BLaER1 treated with 17β-estradiol and CSF1 and Interleukin-3, amounts not matched to agents 10 nM and 100 nM (cell line): ENCODE data around the gene ACKR3.

ENCODE experiments used
- H3K27ac ChIP-seq, 11 experiments: shearing (Covaris generic); formaldehyde crosslinking; 2 replicates each; pipeline ENCODE4 v1.8.1; 2022
- H3K27me3 ChIP-seq, 11 experiments: shearing (Covaris generic); formaldehyde crosslinking; 2 replicates each; pipeline ENCODE4 v1.8.1; 2022
- H3K36me3 ChIP-seq, 11 experiments: shearing (Covaris generic); formaldehyde crosslinking; 2 replicates each; pipeline ENCODE4 v1.8.1; 2022
- H3K4me1 ChIP-seq, 10 experiments: shearing (Covaris generic); formaldehyde crosslinking; 2 replicates each; pipeline ENCODE4 v1.8.1; 2022
- H3K4me2 ChIP-seq, 11 experiments: shearing (Covaris generic); formaldehyde crosslinking; 2 replicates each; pipeline ENCODE4 v1.8.1; 2022
- H3K4me3 ChIP-seq, 10 experiments: shearing (Covaris generic); formaldehyde crosslinking; 2 replicates each; pipeline ENCODE4 v1.8.1; 2022
- H3K9ac ChIP-seq, 11 experiments: shearing (Covaris generic); formaldehyde crosslinking; 2 replicates each; pipeline ENCODE4 v1.8.1; 2022
- H3K9me3 ChIP-seq, 11 experiments: shearing (Covaris generic); formaldehyde crosslinking; replicated peaks in 1 of 11; 2 replicates each; pipeline ENCODE4 v1.8.1; 2022
- H4K20me1 ChIP-seq, 11 experiments: shearing (Covaris generic); formaldehyde crosslinking; 2 replicates each; pipeline ENCODE4 v1.8.1; 2022
- Cebpa-rat ChIP-seq, 11 experiments: shearing (Covaris generic); IDR thresholded peaks; 2 replicates each; pipeline ENCODE4 v1.8.1; 2022

ACKR3 gene

DNA sequence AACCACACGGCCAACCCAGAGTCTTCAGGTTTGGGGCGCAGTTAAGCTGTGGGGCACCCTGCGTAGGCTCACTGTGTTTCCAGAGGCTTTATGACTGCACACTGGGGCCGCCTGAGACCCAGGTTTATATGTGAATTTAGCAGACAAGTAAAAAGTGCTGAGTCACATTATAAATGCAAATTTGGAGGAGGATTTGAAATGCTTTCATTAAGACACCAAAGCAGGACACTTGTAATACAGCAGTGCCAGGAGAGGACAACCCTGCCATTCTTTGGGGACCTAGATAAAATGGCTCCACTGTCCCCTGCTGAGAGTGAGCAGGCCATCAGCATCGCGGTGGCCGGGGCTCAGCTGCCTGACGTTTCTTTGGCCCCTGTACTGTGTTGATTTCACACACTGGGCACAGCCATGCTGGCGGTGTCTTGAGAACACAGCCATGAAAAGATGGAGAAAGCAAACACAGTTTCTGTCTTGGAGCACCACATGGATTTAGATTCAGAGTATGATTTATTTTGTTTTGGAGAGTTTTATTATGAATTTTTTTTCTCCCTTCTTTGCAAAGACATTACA is 10.2 kb downstream of the ACKR3 start:
- H3K9me3 ChIP-seq, result peaks cover 0 to 31% (median 12%) of the 10 kb centered on the region in 11 experiments; a peak in 17 of 22 replicates
- H4K20me1 ChIP-seq, result peaks cover 0 to 25% (median 0%) of the 10 kb centered on the region in 11 experiments; a peak in 4 of 22 replicates
- H3K4me1 ChIP-seq, result peaks cover 0 to 6% (median 0%) of the 10 kb centered on the region in 10 experiments; a peak in 4 of 20 replicates
- H3K4me2 ChIP-seq, result no peak overlapping the region
- no peaks in the 10 kb centered on the region for H3K27me3 ChIP-seq
- H3K9ac ChIP-seq, result no peak overlapping the region
- TF ChIP-seq Cebpa-rat (IDR thresholded peaks at IDR 0.05), result no peak
- H3K4me3 ChIP-seq, result no peak overlapping the region
- no peak overlapping the region; a peak in 1 of 22 replicates for H3K27ac ChIP-seq
- peaks cover 0 to 29% (median 0%) of the 10 kb centered on the region in 11 experiments; a peak in 8 of 22 replicates for H3K36me3 ChIP-seq

DNA sequence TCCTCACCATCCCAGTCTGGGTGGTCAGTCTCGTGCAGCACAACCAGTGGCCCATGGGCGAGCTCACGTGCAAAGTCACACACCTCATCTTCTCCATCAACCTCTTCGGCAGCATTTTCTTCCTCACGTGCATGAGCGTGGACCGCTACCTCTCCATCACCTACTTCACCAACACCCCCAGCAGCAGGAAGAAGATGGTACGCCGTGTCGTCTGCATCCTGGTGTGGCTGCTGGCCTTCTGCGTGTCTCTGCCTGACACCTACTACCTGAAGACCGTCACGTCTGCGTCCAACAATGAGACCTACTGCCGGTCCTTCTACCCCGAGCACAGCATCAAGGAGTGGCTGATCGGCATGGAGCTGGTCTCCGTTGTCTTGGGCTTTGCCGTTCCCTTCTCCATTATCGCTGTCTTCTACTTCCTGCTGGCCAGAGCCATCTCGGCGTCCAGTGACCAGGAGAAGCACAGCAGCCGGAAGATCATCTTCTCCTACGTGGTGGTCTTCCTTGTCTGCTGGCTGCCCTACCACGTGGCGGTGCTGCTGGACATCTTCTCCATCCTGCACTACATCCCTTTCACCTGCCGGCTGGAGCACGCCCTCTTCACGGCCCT is 11.2 kb downstream of the ACKR3 start:
- Histone ChIP-seq H3K27ac (no peak overlapping the region), H4K20me1 (peaks cover 0 to 24% (median 0%) of the 10 kb centered on the region in 11 experiments; a peak in 3 of 22 replicates), H3K4me2 (no peak overlapping the region), H3K4me3 (no peak overlapping the region), H3K9me3 (peaks cover 0 to 41% (median 22%) of the 10 kb centered on the region in 11 experiments; a peak in 19 of 22 replicates), H3K4me1 (peaks cover 0 to 6% (median 0%) of the 10 kb centered on the region in 10 experiments; a peak in 4 of 20 replicates), H3K27me3 (no peaks in the 10 kb centered on the region), H3K9ac (no peak overlapping the region), H3K36me3 (peaks cover 0 to 29% (median 0%) of the 10 kb centered on the region in 11 experiments; a peak in 8 of 22 replicates)
- TF ChIP-seq Cebpa-rat (IDR thresholded peaks at IDR 0.05), result no peak

DNA sequence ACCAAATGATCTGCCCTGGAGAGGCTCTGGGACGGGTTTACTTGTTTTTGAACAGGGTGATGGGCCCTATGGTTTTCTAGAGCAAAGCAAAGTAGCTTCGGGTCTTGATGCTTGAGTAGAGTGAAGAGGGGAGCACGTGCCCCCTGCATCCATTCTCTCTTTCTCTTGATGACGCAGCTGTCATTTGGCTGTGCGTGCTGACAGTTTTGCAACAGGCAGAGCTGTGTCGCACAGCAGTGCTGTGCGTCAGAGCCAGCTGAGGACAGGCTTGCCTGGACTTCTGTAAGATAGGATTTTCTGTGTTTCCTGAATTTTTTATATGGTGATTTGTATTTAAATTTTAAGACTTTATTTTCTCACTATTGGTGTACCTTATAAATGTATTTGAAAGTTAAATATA is 11.9 kb downstream of the ACKR3 start:
- Histone ChIP-seq H3K4me3 (no peak overlapping the region), H3K4me1 (peaks cover 0 to 6% (median 0%) of the 10 kb centered on the region in 10 experiments; a peak in 4 of 20 replicates), H3K36me3 (peaks cover 0 to 29% (median 0%) of the 10 kb centered on the region in 11 experiments; a peak in 8 of 22 replicates), H3K9ac (no peak overlapping the region), H3K9me3 (peaks cover 4 to 44% (median 29%) of the 10 kb centered on the region in 11 experiments; a peak in 20 of 22 replicates), H3K4me2 (no peak overlapping the region), H3K27ac (no peak overlapping the region), H4K20me1 (peaks cover 0 to 24% (median 0%) of the 10 kb centered on the region in 11 experiments; a peak in 3 of 22 replicates), H3K27me3 (no peaks in the 10 kb centered on the region)
- no peak for TF ChIP-seq Cebpa-rat (IDR thresholded peaks at IDR 0.05)

DNA sequence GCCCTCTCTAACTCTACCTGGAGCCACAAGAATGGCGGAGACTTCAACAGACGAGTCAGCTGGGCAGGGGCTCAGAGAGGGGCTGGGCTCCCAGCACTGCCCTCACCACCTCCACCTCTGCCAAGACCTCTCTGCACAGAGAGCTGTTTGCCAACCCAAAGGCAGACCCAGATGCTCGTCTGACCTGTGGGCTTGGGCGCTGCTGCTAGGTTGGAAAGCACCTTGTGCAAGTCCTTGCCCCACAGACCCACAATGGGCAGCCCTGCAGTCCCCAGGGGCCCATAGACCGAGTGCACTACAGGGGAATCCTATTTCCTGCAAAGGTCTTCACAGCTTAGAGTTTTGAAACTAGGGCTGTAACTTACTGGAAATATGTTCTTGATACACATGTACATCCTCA is 13.3 kb downstream of the ACKR3 start:
- no peak overlapping the region for H3K27ac ChIP-seq
- TF ChIP-seq Cebpa-rat (IDR thresholded peaks at IDR 0.05), result no peak
- H4K20me1 ChIP-seq, result peaks cover 0 to 24% (median 0%) of the 10 kb centered on the region in 11 experiments; a peak in 1 of 22 replicates
- H3K4me3 ChIP-seq, result no peak overlapping the region
- H3K4me1 ChIP-seq, result peaks cover 0 to 6% (median 0%) of the 10 kb centered on the region in 10 experiments; a peak in 4 of 20 replicates
- H3K9me3 ChIP-seq, result peaks cover 6 to 40% (median 31%) of the 10 kb centered on the region in 11 experiments; a peak in 20 of 22 replicates
- H3K9ac ChIP-seq, result no peak overlapping the region
- no peaks in the 10 kb centered on the region for H3K27me3 ChIP-seq
- H3K4me2 ChIP-seq, result peak overlapping the region in 1 of 11 experiments; percentile 25; a peak in 2 of 22 replicates
- peaks cover 0 to 20% (median 0%) of the 10 kb centered on the region in 11 experiments; a peak in 8 of 22 replicates for H3K36me3 ChIP-seq

DNA sequence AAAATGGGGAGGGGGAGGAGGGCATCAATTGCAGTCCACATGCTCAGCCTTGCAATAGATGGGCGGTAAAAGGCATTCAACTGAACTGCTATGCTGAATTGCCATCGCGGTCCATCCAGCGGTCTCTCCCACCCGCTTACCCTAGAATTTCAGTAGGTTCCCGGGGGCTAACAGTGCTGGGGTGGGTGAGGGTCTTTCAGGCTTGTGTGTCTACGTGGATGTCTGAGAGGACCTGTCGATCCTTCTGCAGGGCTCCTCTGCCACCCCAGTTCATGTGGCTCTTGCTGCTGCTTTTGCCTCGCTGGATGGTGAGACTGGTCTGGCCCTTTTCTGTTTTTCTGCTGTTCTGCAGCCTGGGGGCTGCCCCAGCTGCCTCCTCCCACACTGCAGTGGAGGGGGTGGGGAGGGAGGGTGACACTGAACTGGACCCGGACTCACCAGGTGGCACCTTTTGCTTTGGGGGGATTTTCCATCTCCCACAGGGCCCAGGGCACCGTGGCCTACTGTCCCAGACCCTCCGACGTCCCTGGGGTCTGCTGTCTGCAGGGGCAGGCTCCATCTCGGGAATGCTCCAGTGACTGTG is 14.1 kb downstream of the ACKR3 start:
- no peak overlapping the region for H3K4me3 ChIP-seq
- no peak overlapping the region for H3K9ac ChIP-seq
- peaks cover 6 to 41% (median 31%) of the 10 kb centered on the region in 11 experiments; a peak in 20 of 22 replicates for H3K9me3 ChIP-seq
- no peak for TF ChIP-seq Cebpa-rat (IDR thresholded peaks at IDR 0.05)
- H3K36me3 ChIP-seq, result peaks cover 0 to 20% (median 0%) of the 10 kb centered on the region in 11 experiments; a peak in 8 of 22 replicates
- peaks cover 0 to 6% (median 0%) of the 10 kb centered on the region in 10 experiments; a peak in 4 of 20 replicates for H3K4me1 ChIP-seq
- peaks cover 0 to 24% (median 0%) of the 10 kb centered on the region in 11 experiments; a peak in 1 of 22 replicates for H4K20me1 ChIP-seq
- no peak overlapping the region for H3K4me2 ChIP-seq
- no peak overlapping the region for H3K27ac ChIP-seq
- no peaks in the 10 kb centered on the region for H3K27me3 ChIP-seq

DNA sequence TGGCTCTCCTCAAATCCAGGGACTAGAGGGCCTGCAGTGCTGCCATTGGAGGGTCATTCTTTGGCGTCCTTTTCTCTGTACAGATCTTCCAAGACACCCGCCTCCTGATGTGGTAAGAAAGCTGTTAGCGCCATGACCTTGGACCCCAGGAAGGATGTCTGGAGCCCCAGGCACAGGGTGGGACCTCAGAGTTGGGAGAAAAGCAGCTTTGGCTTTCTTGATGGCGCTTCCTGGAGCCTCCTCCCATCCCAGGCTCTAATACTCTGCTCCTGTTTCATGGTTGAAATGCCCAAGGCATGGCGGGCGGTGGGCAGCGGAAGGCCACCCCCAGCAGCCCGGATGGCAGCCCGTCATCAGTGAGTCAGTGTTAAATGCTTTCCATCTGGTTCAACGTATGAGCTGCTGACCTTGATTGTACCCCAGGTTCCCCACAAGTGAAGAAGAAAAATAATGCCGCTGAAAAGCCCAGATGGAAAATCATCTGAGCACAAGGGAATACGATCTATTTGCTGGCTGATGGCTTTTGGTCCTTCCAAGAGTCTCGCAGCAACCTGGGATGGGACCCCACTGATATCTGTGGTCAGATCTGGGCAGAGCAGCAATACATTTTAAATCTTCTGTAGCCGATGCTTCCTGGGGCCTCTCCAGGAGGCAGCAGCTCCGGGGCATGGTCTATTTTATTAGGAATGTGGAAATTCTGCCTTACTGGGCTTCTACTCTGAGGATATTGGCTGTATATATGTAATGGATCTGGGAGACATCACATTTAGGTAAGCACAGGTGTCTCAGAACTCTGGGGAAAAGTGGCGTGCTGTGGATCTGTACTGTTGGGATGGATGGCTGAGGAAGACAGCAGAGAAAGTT is 15.1 kb downstream of the ACKR3 start:
- Histone ChIP-seq H3K27me3 (no peaks in the 10 kb centered on the region), H3K36me3 (peaks cover 0 to 20% (median 0%) of the 10 kb centered on the region in 11 experiments; a peak in 8 of 22 replicates), H3K4me2 (no peak overlapping the region), H3K4me1 (peaks cover 0 to 6% (median 0%) of the 10 kb centered on the region in 10 experiments; a peak in 3 of 20 replicates), H4K20me1 (peaks cover 0 to 18% (median 0%) of the 10 kb centered on the region in 11 experiments; a peak in 1 of 22 replicates), H3K4me3 (no peak overlapping the region), H3K9me3 (peaks cover 6 to 41% (median 31%) of the 10 kb centered on the region in 11 experiments; a peak in 20 of 22 replicates), H3K9ac (no peak overlapping the region), H3K27ac (no peak overlapping the region)
- TF ChIP-seq Cebpa-rat (IDR thresholded peaks at IDR 0.05), result no peak

DNA sequence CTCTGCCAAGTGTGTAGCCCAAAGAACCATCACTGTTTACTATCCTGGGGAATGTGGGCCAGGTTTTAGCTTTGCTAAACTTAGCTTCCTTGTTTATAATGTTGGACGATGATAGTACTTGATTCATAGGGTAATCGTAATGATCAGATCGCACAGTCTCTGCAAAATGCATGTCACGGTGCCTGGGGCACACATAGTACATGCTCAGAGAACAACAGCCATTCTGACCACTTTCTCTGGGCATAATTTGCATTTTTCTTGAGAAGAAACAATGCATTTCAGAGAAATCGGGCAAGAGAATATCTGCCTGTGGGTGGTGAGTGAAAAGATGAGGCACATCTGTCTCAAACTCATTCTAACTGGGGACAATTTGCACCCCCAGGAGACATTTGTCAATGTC is 16.3 kb downstream of the ACKR3 start:
- H3K4me3 ChIP-seq, result no peak overlapping the region
- H3K27ac ChIP-seq, result no peak overlapping the region
- peaks cover 0 to 14% (median 0%) of the 10 kb centered on the region in 11 experiments; a peak in 8 of 22 replicates for H3K36me3 ChIP-seq
- peaks cover 6 to 41% (median 31%) of the 10 kb centered on the region in 11 experiments; a peak in 20 of 22 replicates for H3K9me3 ChIP-seq
- no peak for TF ChIP-seq Cebpa-rat (IDR thresholded peaks at IDR 0.05)
- no peaks in the 10 kb centered on the region for H3K27me3 ChIP-seq
- no peak overlapping the region for H3K4me2 ChIP-seq
- peaks cover 0 to 6% (median 0%) of the 10 kb centered on the region in 11 experiments; a peak in 1 of 22 replicates for H4K20me1 ChIP-seq
- H3K4me1 ChIP-seq, result peaks cover 0 to 6% (median 0%) of the 10 kb centered on the region in 10 experiments; a peak in 3 of 20 replicates
- no peak overlapping the region for H3K9ac ChIP-seq
